GM15510 (cell line): Measurements from ENCODE around the gene CRYAA.

Source experiments
- POLR2A ChIP-seq: IDR thresholded peaks from 3 replicates; pipeline ENCODE4 v1.6.1; 2011; ENCODE audit warnings: borderline replicate concordance; ENCODE audit not compliant: insufficient read length; ENCODE audit errors: extremely low read depth

CRYAA gene

DNA sequence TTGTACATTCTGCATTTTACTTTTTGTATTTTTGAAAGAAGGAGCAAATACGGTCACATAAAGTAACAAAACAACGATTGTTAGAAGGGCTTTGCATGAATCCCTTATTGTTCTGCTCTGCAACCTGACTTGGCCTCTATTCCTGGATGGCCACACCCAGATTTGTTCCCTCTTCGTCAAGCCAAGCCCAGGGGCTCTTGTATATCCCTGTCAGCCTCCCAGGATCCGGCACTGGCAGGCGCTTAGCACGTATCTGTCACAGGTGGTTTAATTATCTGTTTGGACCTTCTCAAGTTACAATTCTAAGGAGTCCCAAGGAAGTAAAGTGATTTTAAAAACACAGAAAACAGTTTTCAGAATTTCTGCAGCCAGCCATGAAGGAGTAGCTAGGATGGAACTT lies 28.0 kb downstream of the CRYAA start:
- no peak for TF ChIP-seq POLR2A

DNA sequence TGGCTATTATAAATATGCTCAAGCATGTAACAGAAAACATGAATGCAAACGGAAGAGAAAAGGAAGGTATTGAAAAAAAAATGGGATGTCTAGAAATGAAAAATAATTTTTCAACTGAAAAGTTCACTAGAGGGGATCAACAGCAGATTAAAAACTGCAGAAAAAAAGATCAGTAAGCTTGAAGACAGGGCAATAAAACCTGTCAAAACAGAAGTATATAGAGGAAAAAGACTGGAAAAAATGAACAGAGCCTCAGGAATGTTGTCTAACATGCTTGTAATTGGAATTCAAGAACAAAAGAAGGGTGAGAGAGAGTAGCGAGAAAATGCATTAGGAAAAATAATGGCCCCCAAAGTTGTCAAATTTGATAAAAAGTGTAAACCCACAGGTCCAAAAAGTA lies 29.6 kb downstream of the CRYAA start:
- no peak for TF ChIP-seq POLR2A

DNA sequence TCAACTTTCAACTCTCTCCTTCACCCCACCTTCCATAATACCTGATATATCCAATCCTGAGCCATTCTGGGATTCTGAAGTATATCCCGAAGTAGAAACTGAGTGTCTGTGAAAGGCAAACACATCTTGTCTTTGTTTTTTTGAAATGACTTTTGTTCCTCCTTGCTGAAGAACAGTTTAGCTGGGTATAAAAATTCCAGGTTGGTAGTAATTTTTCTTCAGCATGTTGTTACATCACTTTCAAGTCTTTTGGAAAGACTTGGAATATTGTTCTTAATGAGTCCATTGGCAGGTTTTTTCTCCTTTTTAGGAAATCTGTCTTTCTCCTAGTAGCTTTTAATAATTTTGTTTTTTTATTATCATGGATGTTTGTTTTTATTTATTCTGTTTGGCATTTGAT lies 32.7 kb downstream of the CRYAA start:
- TF ChIP-seq POLR2A, result no peak

DNA sequence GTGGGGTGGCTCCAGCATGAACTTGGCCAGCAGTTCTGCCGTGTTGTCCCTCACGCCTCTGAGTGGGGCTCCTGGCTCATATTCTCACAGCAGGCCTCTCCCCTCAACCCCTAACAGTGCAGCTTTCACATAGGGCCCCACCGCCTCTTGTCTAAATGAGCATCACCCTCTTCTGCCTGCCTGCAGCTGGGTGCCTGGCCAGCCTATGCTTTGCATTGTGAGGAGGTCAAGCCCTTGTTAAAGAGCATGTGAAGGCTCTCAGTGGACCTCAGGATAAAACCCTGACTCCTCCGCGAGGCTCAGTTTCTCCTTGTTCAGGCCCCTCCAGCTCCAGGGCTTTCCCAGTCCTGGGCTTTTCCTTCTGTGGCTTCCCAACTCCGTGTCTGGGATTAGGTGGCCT lies 34.8 kb downstream of the CRYAA start:
- TF ChIP-seq POLR2A, result no peak

DNA sequence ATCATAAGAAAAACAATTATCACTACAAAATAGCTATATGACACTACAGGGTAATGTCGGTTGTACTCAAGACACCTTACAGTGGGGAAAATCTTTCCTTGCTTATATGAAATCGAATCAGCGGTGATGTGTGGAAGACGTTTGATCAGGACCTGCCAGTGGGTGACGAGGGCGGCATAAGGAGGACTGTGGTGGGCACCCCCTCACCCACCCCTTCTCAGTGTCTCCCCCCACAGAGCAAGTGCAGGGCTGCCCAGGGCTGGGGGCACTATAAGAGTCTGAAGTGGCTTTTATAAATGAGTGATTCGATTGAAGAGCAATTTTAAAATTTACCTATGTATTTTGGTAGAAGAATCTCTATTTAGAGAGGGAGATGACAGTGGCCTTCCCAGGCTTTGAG lies 35.8 kb downstream of the CRYAA start:
- TF ChIP-seq POLR2A, result no peak

DNA sequence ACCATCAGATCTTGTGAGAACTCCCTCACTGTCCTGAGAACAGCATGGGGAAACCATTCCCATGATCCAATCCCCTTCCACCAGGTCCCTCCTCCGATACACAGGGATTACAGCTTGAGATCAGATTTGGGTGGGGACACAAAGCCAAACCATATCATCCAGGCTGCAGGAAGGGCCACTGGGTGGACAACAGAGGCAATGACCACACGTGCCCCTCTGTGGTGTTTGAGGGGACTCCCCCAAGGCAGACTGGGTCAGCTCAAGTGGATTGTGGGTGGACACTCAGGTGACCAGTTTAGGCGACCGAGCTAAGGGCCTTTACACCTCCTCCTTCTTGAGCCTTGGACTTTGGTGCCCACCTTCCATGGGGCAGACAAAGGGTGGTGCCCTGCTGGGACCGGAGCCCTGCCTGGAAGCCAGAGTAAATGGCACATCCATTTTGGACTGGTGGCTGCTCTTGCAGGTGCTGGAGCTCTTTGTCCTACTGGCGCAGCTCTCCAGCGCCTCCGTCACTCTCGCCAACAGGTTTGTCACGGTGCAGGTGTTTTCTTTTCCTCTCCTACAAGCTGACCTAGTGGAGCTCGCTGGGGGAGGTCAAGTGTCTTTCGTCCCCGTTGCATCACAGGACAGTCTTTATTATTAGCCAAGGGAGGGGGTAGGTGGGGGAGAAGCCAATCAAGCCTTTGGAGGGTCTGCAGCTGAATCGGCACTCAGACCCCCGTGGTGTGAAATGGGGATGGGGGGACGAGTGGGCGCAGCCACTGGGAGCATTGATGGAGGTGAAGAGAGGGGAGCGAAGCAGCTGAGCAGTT lies 37.6 kb downstream of the CRYAA start:
- TF ChIP-seq POLR2A, result no peak

DNA sequence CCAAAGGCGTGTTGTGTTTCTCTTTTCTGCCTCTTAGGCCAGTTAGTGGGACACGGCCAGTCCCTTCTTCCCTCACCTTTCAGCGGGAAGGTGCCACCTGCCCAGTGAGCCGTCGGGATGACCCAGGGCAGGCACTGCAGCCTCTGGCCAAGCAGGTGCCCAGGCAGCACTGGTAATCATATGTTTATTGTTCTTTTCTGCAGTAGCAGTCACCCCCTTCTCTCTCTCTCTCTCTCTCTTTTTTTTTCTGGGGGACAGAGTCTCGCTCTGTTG lies 38.2 kb downstream of the CRYAA start:
- no peak for TF ChIP-seq POLR2A

DNA sequence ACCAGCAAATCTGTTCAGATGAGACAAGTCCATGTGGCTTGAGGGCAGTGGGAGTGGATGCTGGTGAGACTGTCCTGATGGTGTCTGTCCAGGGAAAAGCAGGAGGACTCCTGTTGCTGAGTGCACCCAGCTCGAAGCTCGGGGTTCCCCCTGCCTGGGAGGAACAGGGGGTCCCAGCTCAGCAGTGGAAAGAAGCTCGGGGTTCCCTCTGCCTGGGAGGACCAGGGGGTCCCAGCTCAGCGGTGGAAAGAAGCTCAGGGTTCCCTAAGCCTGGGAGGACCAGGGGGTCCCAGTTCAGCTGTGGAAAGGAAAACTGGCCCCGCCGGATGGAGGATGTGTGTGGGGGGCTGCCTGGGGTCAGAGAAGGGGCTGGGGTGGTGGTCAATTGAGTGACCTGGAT lies 39.1 kb downstream of the CRYAA start:
- no peak for TF ChIP-seq POLR2A

DNA sequence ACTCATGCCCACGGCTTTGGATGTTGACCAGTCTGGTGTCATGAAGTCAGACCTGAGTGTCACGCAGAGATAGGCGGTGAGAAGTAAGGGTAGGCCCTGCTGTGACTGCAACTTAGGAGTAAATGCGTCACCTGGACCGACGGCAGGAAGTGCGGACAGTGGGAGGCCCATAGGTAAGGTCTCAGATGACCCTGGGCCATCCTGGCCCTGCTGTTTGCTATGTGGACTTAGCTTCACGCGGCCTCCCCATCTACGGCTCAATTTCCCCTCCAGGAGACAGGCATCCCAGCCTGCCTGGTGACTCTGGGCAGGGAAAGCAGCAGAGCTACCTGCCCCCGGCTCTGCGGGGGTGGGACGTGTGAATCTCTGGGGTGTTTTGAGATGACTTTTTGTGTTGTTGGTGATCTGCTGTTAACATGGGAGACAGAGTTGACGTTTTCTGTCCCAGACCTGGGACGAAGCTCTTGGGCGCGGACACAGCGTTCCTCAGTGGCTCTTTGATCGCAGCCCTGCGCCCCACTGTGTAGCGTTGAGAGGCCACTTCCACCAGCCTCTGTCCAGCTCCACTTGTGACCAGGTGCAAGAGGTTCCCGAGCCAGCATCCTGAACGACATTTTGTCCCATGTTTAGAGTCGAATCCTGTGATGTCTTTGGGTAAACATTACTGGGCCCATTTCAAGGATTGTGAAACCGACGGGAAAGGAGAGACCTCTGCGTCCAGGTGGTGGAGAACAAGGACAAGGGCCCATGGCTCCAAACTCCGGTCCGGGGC lies 39.9 kb downstream of the CRYAA start:
- no peak for TF ChIP-seq POLR2A

DNA sequence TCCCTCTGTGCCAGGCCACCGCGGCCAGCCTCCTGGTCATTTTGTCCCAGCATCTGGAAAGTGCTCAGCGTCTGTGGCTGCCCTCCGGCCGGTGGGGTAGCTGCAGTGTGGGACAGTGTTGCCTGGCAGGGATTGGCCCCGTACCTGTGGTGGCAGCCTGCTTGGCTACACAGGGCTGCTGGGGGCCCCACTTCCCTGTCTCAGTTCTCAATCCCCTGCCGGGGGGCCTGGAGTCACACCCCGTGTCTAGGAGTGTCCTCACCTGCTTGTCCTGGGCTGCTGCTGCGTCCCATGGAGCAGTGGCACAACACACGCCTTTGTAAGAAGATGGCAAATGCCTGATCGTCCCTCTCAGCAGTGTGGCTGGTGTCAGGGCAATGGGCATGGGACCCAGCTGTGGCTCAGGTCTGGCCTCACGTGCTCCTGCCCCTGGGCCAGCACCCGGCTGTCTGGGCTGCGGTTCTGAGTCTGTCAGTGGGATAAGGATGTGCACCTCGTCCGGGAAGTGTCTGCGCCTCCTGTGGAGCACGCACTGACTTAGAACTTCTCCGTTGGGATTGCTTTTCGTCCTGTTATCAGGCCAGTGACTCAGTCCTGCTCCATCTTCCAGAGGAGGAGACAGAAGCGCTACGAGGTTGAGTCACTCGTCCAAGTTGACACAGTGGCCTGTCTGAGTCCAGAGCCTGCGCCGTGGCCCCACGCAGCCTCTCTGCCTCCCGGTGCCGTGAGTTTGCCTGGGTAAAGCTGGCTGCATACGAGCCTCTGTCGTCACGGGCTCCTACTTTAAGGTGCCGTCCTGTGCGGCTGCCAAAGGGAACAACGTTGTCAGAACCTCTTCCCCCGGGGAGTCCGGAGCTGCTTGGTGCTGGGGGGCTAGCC lies 41.0 kb downstream of the CRYAA start:
- no peak for TF ChIP-seq POLR2A

DNA sequence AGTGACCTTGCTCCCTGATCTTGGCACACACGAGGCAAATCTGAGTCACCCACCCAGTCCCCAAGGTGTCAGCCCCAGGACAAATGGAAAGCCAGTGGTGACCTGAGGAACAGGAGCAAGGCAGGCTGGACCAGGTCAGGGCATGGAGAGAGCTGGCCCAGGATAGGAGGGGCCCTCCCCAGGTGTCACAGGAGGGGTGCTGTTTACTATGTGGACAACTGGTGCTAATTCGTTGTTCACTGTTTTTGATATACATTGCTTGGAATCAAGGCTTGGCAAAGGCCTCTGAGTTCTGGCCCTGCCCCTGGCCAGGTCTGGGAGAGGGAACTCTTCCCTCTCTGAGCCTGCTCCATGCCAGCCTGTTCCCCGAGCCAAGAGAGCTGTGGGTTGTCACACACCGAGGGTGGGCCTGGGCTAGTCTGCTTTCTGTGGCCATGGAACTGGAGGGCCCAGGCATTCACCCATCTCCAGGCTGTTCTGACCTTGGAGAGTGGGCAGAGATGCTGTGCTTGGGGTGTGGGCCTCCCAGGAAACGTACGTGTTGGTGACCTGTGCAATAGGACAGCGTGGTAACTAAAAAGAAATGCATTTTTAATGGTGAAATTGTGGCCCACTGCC lies 41.8 kb downstream of the CRYAA start:
- TF ChIP-seq POLR2A, result no peak

DNA sequence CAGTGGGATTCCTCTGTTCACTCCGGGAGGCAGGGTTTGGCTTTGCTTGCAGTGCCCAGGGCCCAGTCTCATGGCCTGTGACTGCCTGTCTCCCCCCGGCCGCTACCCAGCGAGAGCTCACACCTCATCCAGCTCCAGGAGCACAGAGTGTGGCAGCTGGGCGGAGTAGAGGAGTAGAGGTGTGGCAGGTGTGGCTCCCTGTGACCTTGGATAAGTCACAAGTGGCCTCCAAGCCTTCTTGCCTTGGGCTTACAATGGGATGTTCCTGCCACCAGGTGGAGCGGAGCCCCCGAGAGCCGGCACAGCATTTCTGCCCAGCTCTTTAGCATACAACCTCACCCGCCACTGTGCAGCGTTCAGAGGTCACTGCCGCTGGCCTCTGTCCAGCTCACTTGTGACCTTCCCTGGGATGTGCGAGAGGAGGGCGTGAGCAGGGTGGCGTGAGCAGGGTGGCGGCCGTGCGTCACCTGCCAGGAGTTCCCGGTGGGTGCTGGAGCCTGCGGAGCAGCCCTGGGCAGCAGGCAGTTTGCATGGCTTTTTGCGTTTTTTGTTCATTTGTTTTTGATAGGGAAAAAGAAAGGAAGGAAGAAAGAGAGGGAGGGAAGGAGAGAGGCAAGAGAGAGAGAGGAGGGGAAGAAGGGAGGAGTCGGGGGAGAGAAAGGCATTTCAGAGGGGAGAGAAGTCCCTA lies 42.4 kb downstream of the CRYAA start:
- TF ChIP-seq POLR2A, result no peak

DNA sequence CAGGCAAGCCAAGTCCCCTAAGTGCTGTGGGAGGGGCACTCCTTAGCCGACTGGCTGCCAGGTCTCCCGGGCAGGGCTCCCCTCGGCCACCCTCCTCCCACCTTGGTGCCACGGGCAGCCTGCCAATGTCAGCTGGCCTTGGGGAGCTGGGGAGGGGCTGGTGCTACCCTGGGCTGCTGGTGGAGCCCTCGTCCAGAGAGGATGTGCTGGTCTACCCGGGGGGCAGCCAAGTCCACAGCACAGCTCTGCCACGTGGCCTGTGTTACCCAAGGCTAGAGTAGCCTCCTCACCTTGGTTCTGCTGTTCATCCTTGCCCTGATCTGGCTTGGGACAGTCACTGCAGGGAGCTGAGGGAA lies 42.9 kb downstream of the CRYAA start:
- no peak for TF ChIP-seq POLR2A
